H7 (cell line): Measurements from ENCODE around the gene UBE2D3. TPM values are rescaled to one million over a fixed set of nuclear protein-coding genes. Genes with fewer than 3 reads are reported as not detected.
A peak's percentile ranks its signal among the peaks of the same experiment; 100 is the strongest.

Experiments used
- DNase-seq: peaks from one replicate; pipeline ENCODE4 v3.0.0; 2012
- H3K27me3 ChIP-seq: 2 replicates; pipeline ENCODE4 v1.6.0; 2011; ENCODE audit warnings: mild to moderate bottlenecking, low read length; ENCODE audit not compliant: control insufficient read depth, insufficient read depth
- H3K36me3 ChIP-seq: replicated peaks from 2 replicates; pipeline ENCODE4 v1.5.1; 2011; ENCODE audit warnings: low read length; ENCODE audit not compliant: control insufficient read depth, insufficient read depth
- H3K4me3 ChIP-seq: 2 replicates; pipeline ENCODE4 v1.5.1; 2011; ENCODE audit warnings: low read depth, mild to moderate bottlenecking, control low read depth, low read length, moderate library complexity; ENCODE audit not compliant: insufficient read depth
- total RNA-seq: library from RNA; depleted of rRNA; stranded (reverse); fragments of >200 nt; shearing (Covaris generic); gene quantifications from 2 replicates; pipeline ENCODE4 v1.2.3, GENCODE V29; 2014

UBE2D3 gene
- total RNA-seq, 1 experiment from 2014 or later: 437 TPM

DNA sequence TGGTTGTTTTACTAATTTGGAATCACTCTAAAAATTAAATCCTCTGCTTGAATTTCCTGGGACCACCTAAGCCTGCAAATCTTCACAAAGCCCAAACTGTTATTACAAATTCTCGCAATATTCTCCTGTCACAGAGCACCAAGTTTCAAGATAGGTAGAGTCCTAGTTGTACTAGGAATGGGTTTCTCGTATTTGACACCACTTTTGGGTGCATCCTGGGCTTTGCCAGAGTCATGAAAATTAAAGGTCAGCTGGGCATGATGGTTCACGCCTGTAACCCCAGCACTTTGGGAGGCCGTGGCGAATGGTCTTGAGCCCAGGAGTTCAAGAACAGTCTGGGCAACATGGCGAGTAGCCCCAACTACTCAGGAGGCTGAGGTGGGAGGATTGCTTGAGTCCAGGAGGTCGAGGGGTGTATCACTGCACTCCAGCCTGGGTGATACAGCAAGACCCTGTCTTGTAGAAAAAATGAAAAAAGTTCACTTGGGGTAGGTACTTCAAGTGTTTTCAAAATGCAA is 36.0 kb downstream of the UBE2D3 start:
- H3K4me3 ChIP-seq: no peak overlapping the region
- no peaks in the 10 kb centered on the region for H3K27me3 ChIP-seq
- peaks cover 3% of the 10 kb centered on the region for H3K36me3 ChIP-seq
- DNase-seq: no peak

DNA sequence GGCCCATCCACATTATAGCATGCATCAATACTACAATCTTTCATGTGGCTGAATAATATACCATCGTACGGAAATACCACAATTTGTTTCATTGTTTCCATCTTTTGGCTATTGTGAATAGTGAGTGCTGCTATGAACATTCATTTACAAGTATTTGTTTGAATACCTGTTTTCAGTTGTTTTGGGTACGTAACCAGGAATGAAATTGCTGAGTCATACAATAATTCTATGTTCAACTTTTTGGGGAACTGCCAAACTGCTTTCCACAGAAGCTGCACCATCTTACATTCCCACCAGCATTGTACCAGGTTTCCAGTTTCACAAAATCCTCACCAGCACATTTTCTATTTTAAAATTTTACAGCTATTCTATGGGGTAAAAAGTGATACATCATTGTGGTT is 38.0 kb downstream of the UBE2D3 start:
- DNase-seq: no peak
- Histone ChIP-seq H3K36me3 (no peaks in the 10 kb centered on the region), H3K4me3 (no peak overlapping the region), H3K27me3 (no peaks in the 10 kb centered on the region)

- H3K36me3 ChIP-seq: no peaks in the 10 kb centered on the region
- H3K4me3 ChIP-seq: no peak overlapping the region
- DNase-seq: no peak
- H3K27me3 ChIP-seq: no peaks in the 10 kb centered on the region
Observed at GRCh38 chr4:102787944-102788343, 39.4 kb downstream of the UBE2D3 start.

- no peak for DNase-seq
- Histone ChIP-seq H3K27me3 (no peaks in the 10 kb centered on the region), H3K36me3 (no peaks in the 10 kb centered on the region), H3K4me3 (no peak overlapping the region)
Observed at GRCh38 chr4:102787096-102787881, 40.1 kb downstream of the UBE2D3 start.

DNA sequence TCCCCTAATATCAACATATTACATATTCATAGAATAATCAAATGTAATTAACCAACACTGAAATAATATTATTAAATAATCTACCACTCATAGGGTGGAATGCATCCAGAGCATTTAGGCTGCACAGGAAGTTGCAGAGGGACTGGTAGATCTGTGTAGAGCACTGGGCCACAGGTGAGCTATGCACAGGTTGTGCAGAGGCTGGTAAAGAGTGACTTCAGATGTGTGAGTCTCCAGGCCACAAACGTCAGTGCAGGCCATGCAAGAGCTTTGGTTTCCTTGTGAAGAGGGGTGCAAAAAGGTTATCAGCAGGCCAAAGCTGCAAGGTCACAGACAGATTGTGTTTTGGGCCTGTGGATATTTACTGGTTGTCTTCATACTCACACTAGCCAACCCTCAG is 41.1 kb downstream of the UBE2D3 start:
- no peaks in the 10 kb centered on the region for H3K27me3 ChIP-seq
- no peaks in the 10 kb centered on the region for H3K36me3 ChIP-seq
- no peak overlapping the region for H3K4me3 ChIP-seq
- DNase-seq: no peak

DNA sequence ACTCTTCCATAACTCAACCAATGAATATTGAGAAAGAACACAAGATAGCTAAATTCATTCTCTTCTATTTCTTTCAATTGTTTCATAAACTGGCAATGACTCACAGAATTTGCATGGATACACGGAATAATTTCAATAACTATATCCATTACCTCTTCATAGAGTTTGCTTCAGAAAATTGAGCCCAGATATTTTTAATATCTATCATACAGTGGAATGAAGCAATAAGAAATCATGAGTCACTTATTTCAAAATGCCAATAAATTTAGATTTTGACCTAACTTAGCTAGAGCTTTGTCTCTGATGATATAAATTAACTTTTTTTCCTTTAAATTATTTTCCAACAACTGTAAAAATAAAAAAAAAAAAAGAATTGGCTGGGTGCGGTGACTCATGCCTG is 44.3 kb downstream of the UBE2D3 start:
- no peak for DNase-seq
- no peak overlapping the region for H3K4me3 ChIP-seq
- no peaks in the 10 kb centered on the region for H3K27me3 ChIP-seq
- H3K36me3 ChIP-seq: no peaks in the 10 kb centered on the region

DNA sequence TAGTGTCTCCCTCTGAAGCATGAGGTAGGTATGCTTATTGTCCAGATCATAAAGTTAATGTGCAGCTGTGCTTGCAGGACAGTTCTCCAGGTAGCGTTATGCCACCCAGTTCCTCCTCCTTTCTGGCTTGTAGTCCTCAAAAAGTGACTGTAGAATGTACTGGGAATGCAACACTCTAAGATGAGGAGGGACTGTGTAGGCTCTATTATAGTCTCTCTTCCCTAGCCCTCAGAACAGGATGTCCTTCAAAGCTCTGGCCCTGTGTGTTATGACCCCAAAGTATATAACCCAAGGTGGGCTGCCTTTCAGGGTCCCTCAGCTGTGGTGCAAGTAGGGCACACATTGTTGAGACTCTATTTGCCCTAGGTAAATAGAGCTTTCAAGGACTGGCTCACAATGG is 45.8 kb downstream of the UBE2D3 start:
- no peaks in the 10 kb centered on the region for H3K36me3 ChIP-seq
- no peaks in the 10 kb centered on the region for H3K27me3 ChIP-seq
- no peak for DNase-seq
- no peak overlapping the region for H3K4me3 ChIP-seq

DNA sequence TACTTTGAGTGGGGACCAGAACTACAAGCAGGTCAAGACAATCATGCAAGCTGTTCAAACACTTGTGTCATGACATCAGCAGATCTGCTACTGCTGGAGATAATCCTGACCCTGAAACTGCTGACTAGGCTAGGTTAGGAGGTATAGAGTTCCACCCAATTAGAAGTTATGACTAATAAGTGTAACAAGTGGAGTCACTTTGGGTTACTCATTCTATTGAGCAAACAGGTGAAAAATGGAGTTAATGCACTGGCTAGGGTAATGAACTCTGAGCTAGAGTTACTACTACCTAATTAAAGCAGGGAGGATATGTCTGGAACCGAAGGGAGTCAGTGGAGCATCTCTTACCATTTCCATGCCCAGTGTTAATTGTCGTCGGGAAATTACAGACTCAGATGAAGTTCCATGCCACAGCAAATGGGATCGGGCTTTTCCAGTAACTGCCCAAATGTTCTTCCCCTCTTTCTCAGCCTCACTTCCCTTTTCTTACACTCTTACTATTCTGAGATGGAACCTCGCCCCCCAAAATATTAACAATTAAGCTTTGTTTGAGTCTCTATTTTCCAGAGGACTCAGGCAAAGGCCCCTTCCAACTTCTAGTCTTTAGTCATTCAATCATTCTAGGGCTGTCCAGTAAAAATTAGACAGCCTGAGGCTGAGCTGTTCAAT is 46.7 kb downstream of the UBE2D3 start:
- H3K36me3 ChIP-seq: no peaks in the 10 kb centered on the region
- DNase-seq: no peak
- no peak overlapping the region for H3K4me3 ChIP-seq
- H3K27me3 ChIP-seq: no peaks in the 10 kb centered on the region

- Histone ChIP-seq H3K36me3 (no peaks in the 10 kb centered on the region), H3K27me3 (no peaks in the 10 kb centered on the region), H3K4me3 (no peak overlapping the region)
- no peak for DNase-seq
Observed at GRCh38 chr4:102779204-102779603, 48.1 kb downstream of the UBE2D3 start.

- no peak overlapping the region for H3K4me3 ChIP-seq
- no peak for DNase-seq
- no peaks in the 10 kb centered on the region for H3K36me3 ChIP-seq
- H3K27me3 ChIP-seq: no peaks in the 10 kb centered on the region
Observed at GRCh38 chr4:102778720-102779119, 48.6 kb downstream of the UBE2D3 start.

GRCh38 chr4:102775805-102776204 is 51.5 kb downstream of the UBE2D3 start:
- Histone ChIP-seq H3K36me3 (no peaks in the 10 kb centered on the region), H3K4me3 (no peak overlapping the region), H3K27me3 (no peaks in the 10 kb centered on the region)
- no peak for DNase-seq

DNA sequence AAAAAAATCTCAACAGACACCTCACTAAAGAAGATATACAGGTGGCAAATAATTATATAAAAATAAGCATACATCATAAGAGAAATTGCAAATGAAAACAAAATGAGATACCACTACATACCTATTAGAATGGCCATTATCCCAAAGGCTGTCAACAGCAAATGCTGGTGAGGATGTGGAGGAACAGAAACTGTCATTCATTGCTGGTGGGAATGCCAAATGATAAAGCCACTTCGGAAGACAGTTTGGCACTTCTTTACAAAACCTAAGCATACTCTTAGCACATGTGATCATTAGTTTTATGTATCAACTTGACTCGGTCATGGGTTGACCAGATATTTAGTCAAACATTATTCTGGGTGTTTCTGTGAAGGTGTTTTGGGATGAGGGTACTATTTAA is 53.1 kb downstream of the UBE2D3 start:
- DNase-seq: no peak
- no peaks in the 10 kb centered on the region for H3K27me3 ChIP-seq
- H3K4me3 ChIP-seq: no peak overlapping the region

GRCh38 chr4:102772738-102773340 is 54.5 kb downstream of the UBE2D3 start:
- DNase-seq: no peak
- Histone ChIP-seq H3K27me3 (no peaks in the 10 kb centered on the region), H3K36me3 (no peaks in the 10 kb centered on the region), H3K4me3 (no peak overlapping the region)

More for the DNA sequence above, 53.1 kb downstream of the UBE2D3 start:
- no peaks in the 10 kb centered on the region for H3K36me3 ChIP-seq

DNA sequence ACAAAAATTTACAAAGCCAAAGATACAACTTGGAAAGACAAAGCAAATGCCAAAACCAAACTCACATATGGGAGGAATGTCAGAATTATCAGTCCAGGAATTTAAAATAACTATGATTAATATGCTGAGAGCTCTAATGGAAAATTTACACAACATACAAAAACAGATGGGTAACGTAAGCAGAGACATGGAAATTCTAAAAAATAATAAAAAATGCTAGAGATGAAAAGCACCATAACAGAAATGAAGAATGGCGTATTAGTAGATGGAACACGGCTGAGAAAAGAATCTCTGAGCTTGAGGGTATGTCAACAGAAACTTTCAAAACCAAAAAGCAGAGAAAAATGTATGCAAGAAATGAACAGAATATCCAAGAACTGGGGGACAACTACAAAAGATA is 62.5 kb downstream of the UBE2D3 start:
- Histone ChIP-seq H3K4me3 (no peak overlapping the region), H3K36me3 (no peaks in the 10 kb centered on the region), H3K27me3 (no peaks in the 10 kb centered on the region; the same call in 1 of the 2 replicates)
- DNase-seq: no peak

DNA sequence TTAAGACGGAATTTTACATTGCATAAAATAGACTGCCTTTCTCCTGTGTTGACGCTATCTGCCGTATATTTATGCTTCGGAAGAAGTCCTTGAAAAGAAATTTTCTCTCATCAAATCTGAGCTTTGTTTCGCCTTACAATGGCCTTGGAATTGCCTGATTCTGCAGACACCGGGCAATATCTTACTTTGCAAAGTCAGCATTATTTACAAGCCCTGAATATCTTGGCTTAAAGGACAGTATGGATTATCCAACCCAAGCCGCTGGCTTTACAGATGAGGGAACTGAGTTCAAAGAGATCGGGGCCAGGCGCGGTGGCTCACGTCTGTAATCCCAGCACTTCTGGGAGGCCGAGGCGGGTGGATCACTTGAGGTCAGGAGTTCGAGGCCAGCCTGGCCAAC is 65.4 kb downstream of the UBE2D3 start:
- DNase-seq: no peak
- Histone ChIP-seq H3K4me3 (peak overlapping the region; percentile 89; the same call in 1 of the 2 replicates), H3K27me3 (no peaks in the 10 kb centered on the region; the same call in 1 of the 2 replicates), H3K36me3 (no peaks in the 10 kb centered on the region)
